OCI-LY3 (cell line): ENCODE results near the gene KATNAL1.

Experiments used
- H2AFZ ChIP-seq: fragments of 200-600, 300-600 bp; shearing (Covaris generic); 2 replicates; pipeline ENCODE4 v1.6.0; 2014; ENCODE audit warnings: antibody characterized with exemption, low read depth, low read length
- H3K27ac ChIP-seq: fragments of 200-600, 300-600 bp; sonication (generic); 2 replicates; pipeline ENCODE4 v1.5.1; 2014; ENCODE audit warnings: mild to moderate bottlenecking, low read length, moderate library complexity, mixed read lengths
- H3K27me3 ChIP-seq: fragments of 200-600, 300-600 bp; sonication (generic); 2 replicates; pipeline ENCODE4 v1.6.1; 2014; ENCODE audit warnings: low read depth, low read length, mixed read lengths
- H3K36me3 ChIP-seq: fragments of 200-600, 300-600 bp; sonication (generic); replicated peaks from 2 replicates; pipeline ENCODE3; 2014; ENCODE audit warnings: low read depth, low read length, mixed read lengths
- H3K4me1 ChIP-seq: fragments of 300-600, 200-600 bp; sonication (generic); 2 replicates; pipeline ENCODE4 v1.6.1; 2014; ENCODE audit warnings: low read length, mixed read lengths
- H3K4me2 ChIP-seq: fragments of 200-600, 300-600 bp; sonication (generic); 2 replicates; pipeline ENCODE4 v1.6.1; 2014; ENCODE audit warnings: low read length, mixed read lengths
- H3K4me3 ChIP-seq: fragments of 300-600, 200-600 bp; sonication (generic); 2 replicates; pipeline ENCODE4 v1.5.1; 2014; ENCODE audit warnings: antibody characterized with exemption, mild to moderate bottlenecking, low read length, moderate library complexity
- H3K79me2 ChIP-seq: fragments of 300-600, 200-600 bp; shearing (Covaris generic); 2 replicates; pipeline ENCODE4 v1.6.1; 2014; ENCODE audit warnings: mild to moderate bottlenecking, low read length, mixed read lengths
- H3K9ac ChIP-seq: fragments of 300-600, 200-600 bp; shearing (Covaris generic); 2 replicates; pipeline ENCODE4 v1.6.0; 2014; ENCODE audit warnings: mild to moderate bottlenecking, low read length, moderate library complexity
- H3K9me3 ChIP-seq: fragments of 200-600, 300-600 bp; shearing (Covaris generic); 2 replicates; pipeline ENCODE4 v1.6.1; 2014; ENCODE audit warnings: low read length, mixed read lengths; ENCODE audit not compliant: insufficient read depth
- H4K20me1 ChIP-seq: fragments of 200-600, 300-600 bp; sonication (generic); 2 replicates; pipeline ENCODE4 v1.6.1; 2016; ENCODE audit warnings: low read length, mixed read lengths; ENCODE audit not compliant: insufficient read depth
- CTCF ChIP-seq: fragments of 200-600, 300-600 bp; sonication (generic); IDR thresholded peaks from 2 replicates; pipeline ENCODE4 v1.5.1; 2014; ENCODE audit warnings: antibody characterized with exemption, low read length, low read depth
- EZH2phosphoT487 ChIP-seq: fragments of 200-600 bp; shearing (Covaris generic); IDR thresholded peaks from 2 replicates; pipeline ENCODE4 v1.6.1; 2018; ENCODE audit warnings: antibody characterized with exemption, mixed run types, low read depth

The KATNAL1 gene

GRCh38 chr13:30194906-30195305, 112.4 kb downstream of the KATNAL1 start:
- Histone ChIP-seq H4K20me1 (no peaks in the 10 kb centered on the region), H3K4me1 (peaks cover 15% of the 10 kb centered on the region), H3K36me3 (no peaks in the 10 kb centered on the region), H3K4me3 (no peak overlapping the region), H3K9me3 (no peaks in the 10 kb centered on the region), H3K27ac (no peak overlapping the region), H3K27me3 (no peaks in the 10 kb centered on the region), H3K9ac (no peak overlapping the region), H3K4me2 (no peak overlapping the region), H2AFZ (no peak overlapping the region), H3K79me2 (no peaks in the 10 kb centered on the region)
- TF ChIP-seq CTCF = no peak
- no peak for TF ChIP-seq EZH2phosphoT487

- Histone ChIP-seq H3K9me3 (no peaks in the 10 kb centered on the region), H3K36me3 (no peaks in the 10 kb centered on the region), H3K9ac (no peak overlapping the region), H3K27me3 (no peaks in the 10 kb centered on the region), H3K4me3 (no peak overlapping the region), H2AFZ (no peak overlapping the region), H3K4me1 (peaks cover 15% of the 10 kb centered on the region), H3K79me2 (no peaks in the 10 kb centered on the region), H3K27ac (no peak overlapping the region), H4K20me1 (no peaks in the 10 kb centered on the region), H3K4me2 (peak overlapping the region; percentile 29)
- no peak for TF ChIP-seq EZH2phosphoT487
- no peak for TF ChIP-seq CTCF
Measured at GRCh38 chr13:30193279-30194234, 113.8 kb downstream of the KATNAL1 start.

- H3K9me3 ChIP-seq = no peaks in the 10 kb centered on the region
- no peaks in the 10 kb centered on the region for H4K20me1 ChIP-seq
- TF ChIP-seq CTCF (no peak), EZH2phosphoT487 (no peak)
- H2AFZ ChIP-seq = no peak overlapping the region
- H3K36me3 ChIP-seq = no peaks in the 10 kb centered on the region
- no peak overlapping the region for H3K27ac ChIP-seq
- no peak overlapping the region for H3K4me3 ChIP-seq
- H3K79me2 ChIP-seq = no peaks in the 10 kb centered on the region
- no peaks in the 10 kb centered on the region for H3K27me3 ChIP-seq
- no peak overlapping the region for H3K9ac ChIP-seq
- peaks cover 15% of the 10 kb centered on the region for H3K4me1 ChIP-seq
- no peak overlapping the region for H3K4me2 ChIP-seq
Measured at GRCh38 chr13:30192320-30193093, 114.8 kb downstream of the KATNAL1 start.

- Histone ChIP-seq H3K9me3 (no peaks in the 10 kb centered on the region), H3K27ac (no peak overlapping the region), H3K9ac (no peak overlapping the region), H3K4me1 (peaks cover 15% of the 10 kb centered on the region), H3K36me3 (no peaks in the 10 kb centered on the region), H3K27me3 (no peaks in the 10 kb centered on the region), H4K20me1 (no peaks in the 10 kb centered on the region), H3K4me2 (no peak overlapping the region), H3K79me2 (no peaks in the 10 kb centered on the region), H2AFZ (no peak overlapping the region), H3K4me3 (no peak overlapping the region)
- no peak for TF ChIP-seq EZH2phosphoT487
- TF ChIP-seq CTCF = no peak
Measured at GRCh38 chr13:30191491-30192100, 115.8 kb downstream of the KATNAL1 start.
